Spleen (tissue), 7 donors: ENCODE data around the gene SGPL1.

ENCODE experiments used
- CTCF ChIP-seq, 11 experiments: fragments of 200-600 bp in 7 of 11; fragments of 450-650 bp in 4 of 11; sonication (generic) in 4 of 11; IDR thresholded peaks in 8 of 11; conservative IDR thresholded peaks in 3 of 11; 1 replicate in 7 of 11; 2 replicates in 4 of 11; pipeline versions ENCODE4 v1.4.0 to v1.8.0; 2016 to 2021; ENCODE audit warnings: antibody characterized with exemption in 11 of 11, inconsistent platforms in 4 of 11, mild to moderate bottlenecking in 1 of 11
- POLR2A ChIP-seq, 3 donors: fragments of 450-650 bp; IDR thresholded peaks; one replicate each; pipeline ENCODE4 v1.5.1; 2017; ENCODE audit warnings: antibody characterized with exemption in 3 of 3, mild to moderate bottlenecking in 1 of 3
- POLR2AphosphoS5 ChIP-seq, 3 donors: sonication (generic); formaldehyde crosslinking; IDR thresholded peaks; one replicate each; pipeline ENCODE4 v1.5.1; 2017; ENCODE audit warnings: antibody characterized with exemption in 3 of 3
- donor health status: DM: no; HTN: no; CAD: no; lungs with moderate emphysema.
- donor health status: DM: no; HTN: no; CAD: no.
- donor health status: DM: no; HTN: no; CAD: no.

DNA sequence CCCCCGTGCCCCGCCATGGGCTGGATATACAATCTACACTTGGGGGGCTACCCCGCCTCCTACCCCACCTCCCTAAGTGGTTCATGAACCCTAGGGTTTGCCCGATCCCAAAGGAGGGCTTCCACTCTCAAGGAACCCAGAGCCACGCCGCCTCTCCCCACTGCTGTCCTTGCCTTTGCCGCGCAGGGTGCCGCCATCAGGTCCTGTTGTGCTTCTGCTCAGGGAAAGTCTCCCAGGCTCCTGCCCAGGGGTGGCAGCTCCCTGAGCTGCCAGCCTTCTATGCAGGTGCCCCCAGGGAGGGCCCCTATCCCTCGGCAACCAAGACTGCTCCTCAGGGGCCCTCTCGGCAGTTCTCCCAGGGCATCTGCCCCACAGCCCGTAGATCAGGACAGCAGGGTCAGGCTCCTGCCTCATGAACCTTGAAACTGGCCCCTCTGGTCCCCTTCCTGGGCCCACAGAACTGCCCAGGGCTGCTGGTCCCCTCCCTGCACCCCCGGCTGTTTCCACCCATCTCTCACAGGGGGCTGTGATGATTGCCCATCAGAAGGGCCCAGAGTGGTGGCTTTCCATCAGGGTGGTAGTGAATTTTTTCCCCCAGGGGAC is 85.6 kb downstream of the SGPL1 start:
- TF ChIP-seq CTCF (IDR thresholded peaks at IDR 0.05 in 8 of 11, conservative IDR thresholded peaks at IDR 0.05 in 3 of 11) (no peak), POLR2AphosphoS5 (IDR thresholded peaks at IDR 0.05) (no peak), POLR2A (IDR thresholded peaks at IDR 0.05) (no peak)
